ENCODE results near the gene SNX32. TPM values are rescaled to one million over a fixed set of nuclear protein-coding genes. Genes with fewer than 3 reads are reported as not detected.

SNX32 gene
- total and polyA plus RNA-seq, 9 of the 15 experiments (the other 6 are each of a cell fraction or from before 2014, with no cell fraction given) = 0.03 TPM; not detected in 7

- TF ChIP-seq SIN3A (IDR thresholded peaks at IDR 0.05; ENCODE audit: borderline replicate concordance in 2 of 2, control insufficient read depth in 1 of 2, low read depth in 2 of 2, low read length in 2 of 2) (peak; percentile 33 to 57; a peak in 2 of 4 replicates), MEF2A (IDR thresholded peaks at IDR 0.05; ENCODE audit: control insufficient read depth, low read depth, low read length) (no peak), MTA2 (IDR thresholded peaks at IDR 0.05; ENCODE audit: low read depth) (no peak), CXXC5 (CRISPR knock-in tag; IDR thresholded peaks at IDR 0.05) (peak; percentile 91), ZNF121 (CRISPR knock-in tag; conservative IDR thresholded peaks at IDR 0.05) (no peak), RBM15 (IDR thresholded peaks at IDR 0.05; ENCODE audit: insufficient read depth, low read length) (no peak), PREB (CRISPR knock-in tag; IDR thresholded peaks at IDR 0.05) (peak; percentile 84; the same call in 1 of the 2 replicates), PRMT5 (CRISPR knock-in tag; IDR thresholded peaks at IDR 0.05) (no peak), PPARD (CRISPR knock-in tag; IDR thresholded peaks at IDR 0.05) (no peak), EP300 (IDR thresholded peaks at IDR 0.05; ENCODE audit: low read length) (no peak; the same call in 1 of the 2 replicates), ZNF561 (CRISPR knock-in tag; conservative IDR thresholded peaks at IDR 0.05) (no peak), ZNF609 (CRISPR knock-in tag; IDR thresholded peaks at IDR 0.05; ENCODE audit: borderline replicate concordance) (peak; percentile 70; the same call in 1 of the 2 replicates), RBBP5 (IDR thresholded peaks at IDR 0.05; ENCODE audit: borderline replicate concordance, insufficient read depth, low read length, poor library complexity, severe bottlenecking) (peak; percentile 72), CHD2 (IDR thresholded peaks at IDR 0.05; ENCODE audit: low read depth, low read length) (peak; percentile 22; the same call in 1 of the 2 replicates), COPS2 (conservative IDR thresholded peaks at IDR 0.05) (no peak), FOS (IDR thresholded peaks at IDR 0.05; ENCODE audit: extremely low read depth, insufficient read length) (peak; percentile 14), ILF3 (IDR thresholded peaks at IDR 0.05; ENCODE audit: borderline replicate concordance) (no peak), HNRNPL (IDR thresholded peaks at IDR 0.05; ENCODE audit: low read depth, low read length) (peak; percentile 99), GTF2F1 (IDR thresholded peaks at IDR 0.05; ENCODE audit: low read depth, low read length) (0 out of 2 replicates have a peak, but pooled peaks have one; percentile 8)
- TF ChIP-seq, protein P1, sequence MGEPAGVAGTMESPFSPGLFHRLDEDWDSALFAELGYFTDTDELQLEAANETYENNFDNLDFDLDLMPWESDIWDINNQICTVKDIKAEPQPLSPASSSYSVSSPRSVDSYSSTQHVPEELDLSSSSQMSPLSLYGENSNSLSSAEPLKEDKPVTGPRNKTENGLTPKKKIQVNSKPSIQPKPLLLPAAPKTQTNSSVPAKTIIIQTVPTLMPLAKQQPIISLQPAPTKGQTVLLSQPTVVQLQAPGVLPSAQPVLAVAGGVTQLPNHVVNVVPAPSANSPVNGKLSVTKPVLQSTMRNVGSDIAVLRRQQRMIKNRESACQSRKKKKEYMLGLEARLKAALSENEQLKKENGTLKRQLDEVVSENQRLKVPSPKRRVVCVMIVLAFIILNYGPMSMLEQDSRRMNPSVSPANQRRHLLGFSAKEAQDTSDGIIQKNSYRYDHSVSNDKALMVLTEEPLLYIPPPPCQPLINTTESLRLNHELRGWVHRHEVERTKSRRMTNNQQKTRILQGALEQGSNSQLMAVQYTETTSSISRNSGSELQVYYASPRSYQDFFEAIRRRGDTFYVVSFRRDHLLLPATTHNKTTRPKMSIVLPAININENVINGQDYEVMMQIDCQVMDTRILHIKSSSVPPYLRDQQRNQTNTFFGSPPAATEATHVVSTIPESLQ (CRISPR knock-in tag; IDR thresholded peaks at IDR 0.05) = peak; percentile 93
Observed at GRCh38 chr11:65899356-65900124, 65.8 kb downstream of the SNX32 start (continued).
